ENCODE measurements around the gene LYRM2.
A peak's percentile ranks its signal among the peaks of the same experiment; 100 is the strongest.
"Not testable (repeated sequence)": the region's sequence is repeated elsewhere in the genome, so short reads cannot be mapped to it uniquely, and the experiment has no call there.

The LYRM2 gene

DNA sequence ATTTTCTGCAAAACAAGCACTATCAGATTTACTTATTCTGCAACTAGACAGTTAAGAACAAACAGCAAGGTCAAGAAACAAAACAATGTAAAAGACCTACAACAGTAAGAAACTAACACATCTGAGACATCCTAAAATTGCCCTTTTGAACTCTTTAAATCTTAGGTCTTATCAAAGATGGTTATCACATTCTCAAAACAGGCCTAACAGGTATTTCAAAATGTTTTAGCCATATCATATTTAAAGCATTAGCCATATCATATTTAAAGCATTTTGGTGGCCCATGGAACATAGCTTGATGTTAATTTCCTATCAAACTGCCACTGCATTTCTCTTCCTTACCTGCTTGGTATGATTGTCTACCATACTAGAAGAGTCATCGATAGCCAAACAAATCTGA lies 11.1 kb upstream of the LYRM2 start:
- Histone ChIP-seq H3K4me1 (ENCODE audit: control insufficient read depth, insufficient read depth, low read length) (no peaks in the 10 kb centered on the region), H3K36me3 (ENCODE audit: control insufficient read depth in 2 of 2, insufficient read depth in 1 of 2, low read length in 2 of 2) (peaks cover 17 to 92% of the 10 kb centered on the region in 2 experiments), H3K9me3 (ENCODE audit: control insufficient read depth, insufficient read depth, low read depth, low read length) (no peaks in the 10 kb centered on the region), H3K4me3 (ENCODE audit: low read depth, low read length) (no peak overlapping the region), H3K27ac (ENCODE audit: extremely low read depth, low read depth, low read length) (no peak overlapping the region)
- CTCF ChIA-PET = no interaction called here
- POLR2A ChIA-PET = no interaction called here
- TF ChIP-seq KLF1 (tag by site-specific recombination; IDR thresholded peaks at IDR 0.05) (no peak), ZNF610 (tag by site-specific recombination; IDR thresholded peaks at IDR 0.05; ENCODE audit: borderline replicate concordance) (no peak)

DNA sequence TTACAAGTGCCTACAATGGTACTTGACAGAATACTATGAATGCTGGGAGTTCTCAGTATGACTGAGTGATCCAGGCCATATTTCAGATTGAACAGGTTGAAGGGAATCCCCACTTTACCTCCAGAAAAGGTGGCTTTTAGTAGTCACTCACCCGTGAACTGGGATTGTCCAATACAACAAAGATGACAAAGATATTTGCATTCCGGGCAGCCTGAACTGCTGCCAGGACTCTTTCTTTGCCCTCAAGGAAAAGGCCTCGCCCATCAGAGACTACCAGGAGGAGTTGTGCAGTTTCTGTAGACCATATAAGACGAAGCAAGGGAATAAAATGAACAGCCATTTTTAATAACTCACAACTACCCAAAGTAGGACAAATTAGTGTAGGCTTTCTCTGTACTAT lies 6.3 kb upstream of the LYRM2 start:
- POLR2A ChIA-PET = no interaction called here
- no peak overlapping the region for H3K27ac ChIP-seq (ENCODE audit: extremely low read depth, low read depth, low read length)
- H3K4me1 ChIP-seq (ENCODE audit: control insufficient read depth, insufficient read depth, low read length) = no peaks in the 10 kb centered on the region
- H3K9me3 ChIP-seq (ENCODE audit: control insufficient read depth, insufficient read depth, low read depth, low read length) = no peaks in the 10 kb centered on the region
- no peak for TF ChIP-seq ZNF654 (tag by site-specific recombination; IDR thresholded peaks at IDR 0.05; ENCODE audit: low read depth)
- no peak overlapping the region for H3K4me3 ChIP-seq (ENCODE audit: low read depth, low read length)
- H3K36me3 ChIP-seq (ENCODE audit: control insufficient read depth in 2 of 2, insufficient read depth in 1 of 2, low read length in 2 of 2) = peaks cover 13 to 87% of the 10 kb centered on the region in 2 experiments; a peak in 2 of 3 replicates
- CTCF ChIA-PET = interaction anchor here (0.7 kb wide), 1 partner anchor 145 kb away, joined by 3 read pairs; no protein-coding TSS in a partner anchor

DNA sequence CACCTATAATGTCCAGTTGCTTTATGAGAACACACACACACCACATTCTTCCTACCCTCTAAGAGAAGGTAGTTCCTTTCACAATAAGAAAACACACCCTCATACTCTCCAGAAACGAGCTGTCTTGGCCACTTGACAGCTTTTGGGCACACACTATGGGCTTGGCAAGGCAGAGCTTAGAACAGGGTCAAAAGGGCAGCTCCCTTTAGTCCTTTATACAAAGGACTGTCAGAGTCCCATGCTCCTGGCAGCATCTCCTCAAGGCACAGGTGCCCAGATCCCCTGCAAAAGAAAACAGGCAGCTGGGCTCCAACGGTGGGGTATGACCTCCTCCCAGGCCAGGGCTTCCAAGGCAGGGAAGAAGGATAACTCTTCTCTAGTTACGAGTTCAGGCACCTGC lies 4.9 kb upstream of the LYRM2 start:
- Histone ChIP-seq H3K36me3 (ENCODE audit: control insufficient read depth in 2 of 2, insufficient read depth in 1 of 2, low read length in 2 of 2) (peaks cover 8 to 74% of the 10 kb centered on the region in 2 experiments; a peak in 2 of 3 replicates), H3K4me3 (ENCODE audit: low read depth, low read length) (no peak overlapping the region), H3K27ac (ENCODE audit: extremely low read depth, low read depth, low read length) (no peak overlapping the region), H3K4me1 (ENCODE audit: control insufficient read depth, insufficient read depth, low read length) (no peaks in the 10 kb centered on the region), H3K9me3 (ENCODE audit: control insufficient read depth, insufficient read depth, low read depth, low read length) (no peaks in the 10 kb centered on the region)
- ChIA-PET POLR2A (no interaction called here), CTCF (no interaction called here)
- TF ChIP-seq ZNF114 (tag by site-specific recombination; IDR thresholded peaks at IDR 0.05) (no peak), ZNF214 (tag by site-specific recombination; IDR thresholded peaks at IDR 0.05; ENCODE audit: borderline replicate concordance) (no peak)

DNA sequence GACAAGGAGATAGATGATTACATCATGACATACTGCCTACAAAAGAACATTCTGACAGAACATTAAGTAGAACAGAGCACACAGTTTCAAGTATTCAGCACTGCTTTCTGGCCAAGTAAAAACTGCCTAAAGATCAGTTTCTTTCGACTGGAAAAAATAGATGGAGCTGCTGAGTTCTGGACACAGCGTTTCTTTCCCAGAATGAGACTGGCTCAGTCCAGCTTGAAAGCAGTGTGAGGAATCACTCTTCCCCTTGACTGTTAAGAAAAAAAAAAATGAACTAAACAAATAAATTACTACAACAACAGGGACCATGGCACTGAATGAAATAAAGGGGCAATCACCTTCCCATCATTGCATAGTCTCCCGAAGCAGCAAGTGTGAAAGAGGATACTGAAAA lies 4.4 kb upstream of the LYRM2 start:
- H3K36me3 ChIP-seq (ENCODE audit: control insufficient read depth in 2 of 2, insufficient read depth in 1 of 2, low read length in 2 of 2) = peaks cover 8 to 69% of the 10 kb centered on the region in 2 experiments; a peak in 2 of 3 replicates
- H3K4me1 ChIP-seq (ENCODE audit: control insufficient read depth, insufficient read depth, low read length) = no peaks in the 10 kb centered on the region
- CTCF ChIA-PET = no interaction called here
- POLR2A ChIA-PET = no interaction called here
- no peak overlapping the region for H3K4me3 ChIP-seq (ENCODE audit: low read depth, low read length)
- TF ChIP-seq SETDB1 (IDR thresholded peaks at IDR 0.05; ENCODE audit: insufficient read length, low read length) (no peak), ATF2 (tag by site-specific recombination; IDR thresholded peaks at IDR 0.05; ENCODE audit: low read depth) (0 out of 2 replicates have a peak, but pooled peaks have one; percentile 7), ZBTB48 (tag by site-specific recombination; IDR thresholded peaks at IDR 0.05) (no peak), GLIS2 (tag by site-specific recombination; IDR thresholded peaks at IDR 0.05) (no peak)
- TF ChIP-seq, protein P1, sequence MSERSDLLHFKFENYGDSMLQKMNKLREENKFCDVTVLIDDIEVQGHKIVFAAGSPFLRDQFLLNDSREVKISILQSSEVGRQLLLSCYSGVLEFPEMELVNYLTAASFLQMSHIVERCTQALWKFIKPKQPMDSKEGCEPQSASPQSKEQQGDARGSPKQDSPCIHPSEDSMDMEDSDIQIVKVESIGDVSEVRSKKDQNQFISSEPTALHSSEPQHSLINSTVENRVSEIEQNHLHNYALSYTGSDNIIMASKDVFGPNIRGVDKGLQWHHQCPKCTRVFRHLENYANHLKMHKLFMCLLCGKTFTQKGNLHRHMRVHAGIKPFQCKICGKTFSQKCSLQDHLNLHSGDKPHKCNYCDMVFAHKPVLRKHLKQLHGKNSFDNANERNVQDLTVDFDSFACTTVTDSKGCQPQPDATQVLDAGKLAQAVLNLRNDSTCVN (tag by site-specific recombination; optimal IDR thresholded peaks at IDR 0.05) = no peak
- H3K27ac ChIP-seq (ENCODE audit: extremely low read depth, low read depth, low read length) = no peak overlapping the region
- no peaks in the 10 kb centered on the region for H3K9me3 ChIP-seq (ENCODE audit: control insufficient read depth, insufficient read depth, low read depth, low read length)

- TF ChIP-seq ZNF121 (tag by site-specific recombination; IDR thresholded peaks at IDR 0.05) = 0 out of 2 replicates have a peak, but pooled peaks have one; percentile 58
- CTCF ChIA-PET; H3K4me3 ChIP-seq (ENCODE audit: low read depth, low read length); POLR2A ChIA-PET; H3K4me1 ChIP-seq (ENCODE audit: control insufficient read depth, insufficient read depth, low read length); H3K9me3 ChIP-seq (ENCODE audit: control insufficient read depth, insufficient read depth, low read depth, low read length); H3K27ac ChIP-seq (ENCODE audit: extremely low read depth, low read depth, low read length): not testable (repeated sequence)
- H3K36me3 ChIP-seq (ENCODE audit: control insufficient read depth in 2 of 2, insufficient read depth in 1 of 2, low read length in 2 of 2) = peaks cover 3 to 63% of the 10 kb centered on the region in 2 experiments; a peak in 2 of 3 replicates
Observed at GRCh38 chr6:89641581-89641980, 3.0 kb upstream of the LYRM2 start.

All from HEK293 (cell line).